IMR-90 (cell line): ENCODE data around the gene ZMIZ1. TPM values are rescaled to one million over a fixed set of nuclear protein-coding genes. Genes with fewer than 3 reads are reported as not detected.

Source experiments
- ATAC-seq: fragments of 200-7000 bp; cut with Tn5 transposase; 2 replicates; pipeline ENCODE4 v1.9.1; 2020; ENCODE audit warnings: low read depth, mild to moderate bottlenecking, moderate library complexity
- BruUV-seq: library from RNA; stranded (reverse); fragments of 400-500 nt; replicated peaks from 2 replicates; lab custom pipeline; 2021; lab: Mats Ljungman, UMichigan
- CTCF ChIA-PET: fragments of 300-600 bp; formaldehyde crosslinking; extraction: SDS; loops from one replicate; lab custom pipeline; 2021; ENCODE audit warnings: antibody characterized with exemption; lab: Yijun Ruan, JAX
- POLR2A ChIA-PET: fragments of 300-600 bp; sonication (Branson Sonifier 250); formaldehyde crosslinking; loops from one replicate; lab custom pipeline; 2022; ENCODE audit warnings: antibody characterized with exemption; ENCODE audit not compliant: unreplicated experiment; lab: Charles Lee
- DNase-seq: peaks from one replicate; pipeline ENCODE4 v3.0.0; 2013
- H2AFZ ChIP-seq: replicated peaks from 2 replicates; pipeline ENCODE3; 2013; ENCODE audit warnings: low read length, mild to moderate bottlenecking; ENCODE audit not compliant: poor library complexity
- H2AK5ac ChIP-seq: 2 replicates; pipeline ENCODE4 v1.6.1; 2013; ENCODE audit warnings: low read depth, low read length, inconsistent platforms
- H2AK9ac ChIP-seq: replicated peaks from 2 replicates; pipeline ENCODE3; 2013; ENCODE audit warnings: mild to moderate bottlenecking, low read depth, low read length, moderate library complexity; ENCODE audit not compliant: poor library complexity
- H2BK120ac ChIP-seq: 2 replicates; pipeline ENCODE4 v1.6.1; 2013; ENCODE audit warnings: low read depth, low read length, inconsistent platforms
- H2BK15ac ChIP-seq: 3 replicates; pipeline ENCODE4 v1.6.1; 2013; ENCODE audit warnings: low read depth, low read length, inconsistent platforms
- H2BK20ac ChIP-seq: 2 replicates; pipeline ENCODE4 v1.6.1; 2013; ENCODE audit warnings: low read depth, mild to moderate bottlenecking, inconsistent platforms, low read length, moderate library complexity
- H2BK5ac ChIP-seq: 2 replicates; pipeline ENCODE4 v1.6.1; 2013; ENCODE audit warnings: mild to moderate bottlenecking, low read depth, low read length, inconsistent platforms; ENCODE audit not compliant: poor library complexity, severe bottlenecking
- H3K14ac ChIP-seq: replicated peaks from 2 replicates; pipeline ENCODE4 v1.6.1; 2013; ENCODE audit warnings: low read depth, low read length, inconsistent platforms
- H3K18ac ChIP-seq: 2 replicates; pipeline ENCODE4 v1.6.1; 2013; ENCODE audit warnings: low read depth, low read length, control low read depth
- H3K23ac ChIP-seq: 2 replicates; pipeline ENCODE4 v1.6.1; 2013; ENCODE audit warnings: low read depth, low read length, inconsistent platforms
- H3K27ac ChIP-seq: 2 replicates; pipeline ENCODE4 v1.5.1; 2013; ENCODE audit warnings: mild to moderate bottlenecking, control low read depth, low read length; ENCODE audit not compliant: insufficient read depth
- H3K27me3 ChIP-seq: 2 replicates; pipeline ENCODE4 v1.6.1; 2013; ENCODE audit warnings: low read length; ENCODE audit not compliant: control insufficient read depth, insufficient read depth
- H3K36me3 ChIP-seq: 2 replicates; pipeline ENCODE4 v1.6.1; 2013; ENCODE audit warnings: low read length, mixed read lengths; ENCODE audit not compliant: control insufficient read depth, insufficient read depth
- H3K4ac ChIP-seq: 2 replicates; pipeline ENCODE4 v1.6.1; 2013; ENCODE audit warnings: low read depth, low read length, inconsistent platforms
- H3K4me1 ChIP-seq: 2 replicates; pipeline ENCODE4 v1.6.1; 2013; ENCODE audit warnings: low read length, mixed read lengths; ENCODE audit not compliant: control insufficient read depth, insufficient read depth
- H3K4me2 ChIP-seq: 2 replicates; pipeline ENCODE4 v1.6.1; 2013; ENCODE audit warnings: low read depth, mild to moderate bottlenecking, control low read depth, low read length, moderate library complexity
- H3K4me3 ChIP-seq: 2 replicates; pipeline ENCODE4 v1.5.1; 2013; ENCODE audit warnings: low read depth, mild to moderate bottlenecking, control low read depth, low read length, moderate library complexity; ENCODE audit not compliant: insufficient read depth
- H3K56ac ChIP-seq: 2 replicates; pipeline ENCODE4 v1.6.1; 2013; ENCODE audit warnings: low read length, inconsistent platforms; ENCODE audit not compliant: insufficient read depth; ENCODE audit errors: extremely low read depth
- H3K79me1 ChIP-seq, 2 experiments: 2 replicates each; pipeline ENCODE4 v1.6.1; 2013; ENCODE audit warnings: low read length in 2 of 2, inconsistent platforms in 1 of 2, low read depth in 1 of 2
- H3K9ac ChIP-seq: 2 replicates; pipeline ENCODE4 v1.6.1; 2013; ENCODE audit warnings: low read depth, low read length, control low read depth
- H3K9me1 ChIP-seq: 2 replicates; pipeline ENCODE4 v1.6.1; 2013; ENCODE audit warnings: low read length, inconsistent platforms; ENCODE audit not compliant: insufficient read depth
- H3K9me3 ChIP-seq: 2 replicates; pipeline ENCODE4 v1.6.1; 2013; ENCODE audit warnings: low read length; ENCODE audit not compliant: control insufficient read depth, insufficient read depth
- H4K20me1 ChIP-seq: 2 replicates; pipeline ENCODE4 v1.6.1; 2013; ENCODE audit warnings: low read length, inconsistent platforms; ENCODE audit not compliant: insufficient read depth
- H4K5ac ChIP-seq: 2 replicates; pipeline ENCODE4 v1.6.1; 2013; ENCODE audit warnings: mild to moderate bottlenecking, low read depth, low read length, control low read depth
- H4K8ac ChIP-seq, 2 experiments: 2 replicates each; pipeline ENCODE4 v1.6.1; 2013; ENCODE audit warnings: low read depth in 2 of 2, low read length in 2 of 2, control low read depth in 1 of 2, inconsistent platforms in 1 of 2
- H4K91ac ChIP-seq: 2 replicates; pipeline ENCODE4 v1.6.1; 2013; ENCODE audit warnings: low read depth, low read length, inconsistent platforms; ENCODE audit not compliant: insufficient read depth
- CHD1 ChIP-seq: IDR thresholded peaks from 2 replicates; pipeline ENCODE4 v1.6.1; 2012; ENCODE audit warnings: low read depth, low read length, improper control_type of control experiment
- WGBS, 2 experiments: methylation state at CpG; one replicate each; pipeline versions ENCODE4 v1.1.5 to v1.1.7; 2013; ENCODE audit warnings: missing lambda C conversion rate in 2 of 2; ENCODE audit not compliant: insufficient read length in 1 of 2; ENCODE audit errors: extremely low coverage in 2 of 2; 5-methylcytosine and 5-hydroxymethylcytosine counted together
- dilution Hi-C: fragments of 300-500 bp; cut with HindIII; formaldehyde crosslinking; loops from one replicate; pipeline ENCODE4 v1.14.3; 2018; ENCODE audit warnings: low sequenced_read_pairs; ENCODE audit not compliant: unreplicated experiment
- in situ Hi-C: fragments of 300-500 bp; cut with MboI; formaldehyde crosslinking; loops from 3 replicates; pipeline ENCODE4 v1.14.3; 2019; ENCODE audit warnings: low sequenced_read_pairs, inconsistent platforms, mixed read lengths
- intact Hi-C: fragments of 100-400 bp; cut with micrococcal nuclease; formaldehyde crosslinking; loops from 2 replicates; pipeline ENCODE4 v1.10.0; 2022
- polyA plus RNA-seq, 3 experiments: library from polyadenylated mRNA; depleted of rRNA; stranded (reverse); fragments of >200 nt; gene quantifications; 2 replicates each; pipeline ENCODE4 v1.2.3, GENCODE V29; 2012; ENCODE audit warnings: low replicate concordance in 1 of 3
- total RNA-seq: library from RNA; depleted of rRNA; stranded (reverse); fragments of >200 nt; gene quantifications from 2 replicates; pipeline ENCODE4 v1.2.3, GENCODE V29; 2012

ZMIZ1 gene
- total and polyA plus RNA-seq, 2 of the 4 experiments (the other 2 are of a cell fraction), result 6.6 to 48.7 TPM

DNA sequence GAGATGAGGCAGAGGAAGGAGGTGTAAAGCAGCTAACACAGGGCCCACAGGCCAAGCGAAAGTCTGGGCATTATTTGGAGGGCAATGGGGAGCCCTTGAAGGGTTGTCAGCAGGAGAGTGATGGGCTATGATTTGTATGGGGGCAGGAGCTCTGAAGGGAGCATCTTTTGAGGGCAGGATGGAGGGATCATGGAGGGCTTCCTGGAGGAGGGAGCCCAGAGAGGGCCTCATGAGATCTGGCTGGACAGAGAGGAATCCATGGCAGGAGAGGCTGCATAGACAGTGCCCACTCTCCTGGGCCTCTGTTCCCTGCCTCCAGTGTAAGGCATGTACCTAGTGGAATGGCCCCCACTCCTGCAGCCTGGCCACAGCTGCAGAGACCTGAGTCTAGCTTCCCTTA is 141.9 kb downstream of the ZMIZ1 start:
- no peak overlapping the region for H3K56ac ChIP-seq
- peaks cover 85% of the 10 kb centered on the region for H3K36me3 ChIP-seq
- H4K8ac ChIP-seq, result no peak overlapping the region
- in situ Hi-C loops (no loop called here), intact Hi-C loops (no loop called here), dilution Hi-C loops (no loop called here)
- H3K14ac ChIP-seq, result no peak overlapping the region
- H3K9ac ChIP-seq, result no peak overlapping the region
- no peak overlapping the region for H2BK20ac ChIP-seq
- WGBS, 2 experiments, result 60% methylated on average over 1 of the region's 1 CpG; no CpG with 5 or more reads in 1 of the 2 experiments
- ATAC-seq (no peak), DNase-seq (no peak)
- H3K4me2 ChIP-seq, result no peak overlapping the region
- H3K4me1 ChIP-seq, result no peaks in the 10 kb centered on the region
- H4K91ac ChIP-seq, result no peak overlapping the region
- peaks cover 54% of the 10 kb centered on the region for H4K20me1 ChIP-seq
- H2AK9ac ChIP-seq, result peak overlapping the region; percentile 13
- H4K5ac ChIP-seq, result no peak overlapping the region
- H3K27ac ChIP-seq, result no peak overlapping the region
- peaks cover 24 to 79% of the 10 kb centered on the region in 2 experiments for H3K79me1 ChIP-seq
- ChIA-PET CTCF (no interaction called here), POLR2A (no interaction called here)
- H2BK5ac ChIP-seq, result no peak overlapping the region
- H3K9me3 ChIP-seq, result no peaks in the 10 kb centered on the region
- H3K4me3 ChIP-seq, result no peak overlapping the region
- H2BK120ac ChIP-seq, result no peak overlapping the region
- BruUV-seq, result no TSS peak
- no peak overlapping the region for H2AK5ac ChIP-seq
- H3K9me1 ChIP-seq, result no peaks in the 10 kb centered on the region
- no peak overlapping the region for H3K18ac ChIP-seq
- no peak overlapping the region for H3K4ac ChIP-seq
- no peak overlapping the region for H3K23ac ChIP-seq
- no peaks in the 10 kb centered on the region for H3K27me3 ChIP-seq
- no peak overlapping the region for H2BK15ac ChIP-seq
- H2AFZ ChIP-seq, result no peak overlapping the region
- no peak for TF ChIP-seq CHD1
